HG02571 (cell line): ENCODE results near the gene MALL.
"Not testable (repeated sequence)": the region's sequence is repeated elsewhere in the genome, so short reads cannot be mapped to it uniquely, and the experiment has no call there.

Source experiments
- ATAC-seq: cut with Tn5 transposase; IDR thresholded peaks from one replicate; pipeline ENCODE4 v1.9.1; 2021; ENCODE audit warnings: mild to moderate bottlenecking, moderate library complexity; ENCODE audit not compliant: unreplicated experiment

MALL gene

DNA sequence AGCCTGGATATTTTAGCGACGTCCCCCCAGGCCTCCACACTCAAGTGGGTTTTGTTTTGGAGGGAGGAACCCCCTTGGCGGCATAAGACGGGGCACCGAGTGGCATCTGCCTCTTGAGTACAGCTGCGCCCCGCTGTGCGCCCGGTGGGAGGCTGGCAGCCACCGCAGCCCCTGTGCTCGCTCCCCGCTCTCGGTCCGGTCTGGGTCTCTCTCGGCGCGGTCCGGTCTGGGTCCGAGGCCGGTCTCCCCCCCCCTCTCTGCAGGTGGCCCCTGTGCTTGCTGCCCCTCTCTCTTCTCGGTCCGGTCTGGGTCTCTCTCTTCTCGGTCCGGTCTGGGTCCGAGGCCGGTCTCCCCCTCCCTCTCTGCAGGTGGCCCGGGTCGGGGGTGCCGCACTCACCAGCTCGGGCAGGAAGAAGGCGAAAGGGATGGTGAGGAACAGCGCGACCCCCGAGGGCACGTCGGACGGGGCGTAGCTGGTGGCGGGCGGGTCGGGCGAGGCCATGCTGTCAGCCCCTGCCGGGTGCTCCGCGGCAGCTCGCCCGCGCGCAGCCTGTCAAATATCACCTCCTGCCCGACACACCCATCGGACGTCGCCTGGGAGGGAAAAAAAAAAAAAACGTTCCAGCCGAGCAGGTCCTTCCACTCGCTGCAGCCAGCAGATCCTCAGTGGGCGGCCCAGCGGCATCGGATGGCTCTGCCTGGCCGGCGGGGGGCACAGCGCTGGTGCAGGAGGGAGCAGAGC, at the start of gene MALL:
Gene MALL (minus strand): TSS at position 532 of the 742 bp plus-strand sequence. CDS start 30 bp downstream, at position 502.
- no peak for ATAC-seq

DNA sequence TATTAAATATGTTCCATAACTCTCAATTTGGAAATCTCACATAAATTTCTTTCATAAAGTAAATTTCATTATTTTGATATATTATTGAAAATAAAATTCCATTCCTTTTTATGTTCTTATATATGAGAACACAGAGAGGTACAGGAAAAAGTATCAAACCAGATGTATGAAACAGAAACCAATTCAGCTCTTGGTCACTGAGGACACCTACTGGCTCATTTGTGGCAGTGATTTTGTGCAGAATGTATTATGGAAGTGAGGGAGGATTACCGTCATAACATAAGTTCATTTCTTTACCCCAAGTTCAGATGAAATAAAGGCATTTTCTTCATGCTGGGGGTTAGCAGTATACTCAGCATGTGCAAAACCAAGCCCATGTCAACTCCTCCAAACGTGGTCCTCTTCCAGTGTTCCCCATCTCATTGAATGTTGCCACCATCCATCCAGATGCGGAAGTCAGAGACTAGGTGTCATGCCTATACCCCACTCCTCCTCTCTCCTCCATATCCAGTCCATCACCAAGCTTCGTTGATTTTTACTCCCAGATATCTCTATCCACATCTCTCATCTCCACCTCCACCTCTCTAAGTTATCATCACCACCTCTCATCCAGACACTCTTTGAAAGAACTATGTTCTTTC, 41.7 kb upstream of the MALL start:
- no peak for ATAC-seq

DNA sequence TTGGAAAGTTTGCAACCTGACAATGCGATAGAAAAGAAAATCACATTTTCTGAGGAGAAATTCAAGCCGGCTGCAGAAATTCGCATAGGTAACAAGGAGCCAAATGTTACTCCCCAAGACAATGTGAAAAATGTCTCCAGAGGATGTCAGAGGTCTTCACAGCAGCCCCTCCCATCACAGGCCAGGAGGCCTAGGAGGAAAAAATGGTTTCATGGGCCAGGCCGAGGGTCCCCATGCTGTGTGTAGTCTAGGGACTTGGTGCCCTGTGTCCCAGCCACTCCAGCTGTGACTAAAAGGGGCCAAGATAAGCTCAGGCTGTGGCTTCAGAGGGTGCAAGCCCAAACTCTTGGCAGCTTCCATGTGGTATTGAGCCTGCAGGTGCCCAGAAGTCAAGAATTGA, 39.2 kb upstream of the MALL start:
- ATAC-seq: not testable (repeated sequence)

DNA sequence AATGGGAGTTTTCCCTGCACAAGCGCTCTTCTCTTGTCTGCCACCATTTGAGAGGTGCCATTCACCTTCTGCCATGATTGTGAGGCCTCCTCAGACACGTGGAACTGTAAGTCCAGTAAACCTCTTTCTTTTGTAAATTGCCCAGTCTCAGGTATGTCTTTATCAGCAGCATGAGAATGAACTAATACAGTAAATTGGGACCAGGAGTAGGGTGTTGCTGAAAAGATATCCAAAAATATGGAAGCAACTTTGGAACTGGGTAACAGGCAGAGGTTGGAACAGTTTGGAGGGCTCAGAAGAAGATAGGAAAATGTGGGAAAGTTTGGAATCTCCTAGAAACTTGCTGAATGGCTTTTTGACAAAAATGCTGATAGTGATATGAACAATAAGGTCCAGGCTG, 38.6 kb upstream of the MALL start:
- not testable (repeated sequence) for ATAC-seq

DNA sequence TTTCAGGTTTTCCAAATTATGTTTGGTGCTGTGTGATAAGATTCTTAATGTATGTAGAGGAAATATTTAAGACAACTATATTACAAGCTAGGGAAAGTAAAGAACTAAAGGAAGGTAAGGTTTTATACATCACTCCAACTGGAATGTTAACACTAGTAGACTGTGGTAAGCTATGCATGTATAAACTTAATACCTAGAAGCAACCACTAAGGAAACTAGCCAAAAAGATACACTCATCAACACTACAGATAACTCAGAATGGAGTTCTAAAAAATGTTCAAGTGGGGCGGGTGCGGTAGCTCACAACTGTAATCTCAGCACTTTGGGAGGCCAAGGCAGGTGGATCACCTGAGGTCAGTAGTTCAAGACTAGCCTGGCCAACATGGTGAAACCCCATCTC, 37.8 kb upstream of the MALL start:
- no peak for ATAC-seq

DNA sequence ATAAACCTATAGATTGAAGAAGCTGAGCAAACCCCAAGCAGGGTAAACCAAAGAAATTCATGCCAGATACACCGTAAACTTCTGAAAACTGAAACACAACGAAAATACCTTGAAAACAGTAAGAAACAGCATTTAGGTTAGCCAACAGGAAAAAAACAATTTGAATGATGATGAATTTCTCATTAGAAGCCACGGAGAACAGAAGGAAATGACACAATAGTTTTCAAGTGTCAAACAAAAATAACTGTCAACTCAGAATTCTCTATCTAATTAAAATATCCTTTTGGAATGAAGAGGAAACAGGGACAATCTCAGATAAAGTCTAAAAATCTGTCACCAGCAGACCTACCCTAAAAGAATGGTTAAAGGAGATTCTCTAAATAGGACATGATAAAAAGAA, 37.3 kb upstream of the MALL start:
- ATAC-seq: no peak

DNA sequence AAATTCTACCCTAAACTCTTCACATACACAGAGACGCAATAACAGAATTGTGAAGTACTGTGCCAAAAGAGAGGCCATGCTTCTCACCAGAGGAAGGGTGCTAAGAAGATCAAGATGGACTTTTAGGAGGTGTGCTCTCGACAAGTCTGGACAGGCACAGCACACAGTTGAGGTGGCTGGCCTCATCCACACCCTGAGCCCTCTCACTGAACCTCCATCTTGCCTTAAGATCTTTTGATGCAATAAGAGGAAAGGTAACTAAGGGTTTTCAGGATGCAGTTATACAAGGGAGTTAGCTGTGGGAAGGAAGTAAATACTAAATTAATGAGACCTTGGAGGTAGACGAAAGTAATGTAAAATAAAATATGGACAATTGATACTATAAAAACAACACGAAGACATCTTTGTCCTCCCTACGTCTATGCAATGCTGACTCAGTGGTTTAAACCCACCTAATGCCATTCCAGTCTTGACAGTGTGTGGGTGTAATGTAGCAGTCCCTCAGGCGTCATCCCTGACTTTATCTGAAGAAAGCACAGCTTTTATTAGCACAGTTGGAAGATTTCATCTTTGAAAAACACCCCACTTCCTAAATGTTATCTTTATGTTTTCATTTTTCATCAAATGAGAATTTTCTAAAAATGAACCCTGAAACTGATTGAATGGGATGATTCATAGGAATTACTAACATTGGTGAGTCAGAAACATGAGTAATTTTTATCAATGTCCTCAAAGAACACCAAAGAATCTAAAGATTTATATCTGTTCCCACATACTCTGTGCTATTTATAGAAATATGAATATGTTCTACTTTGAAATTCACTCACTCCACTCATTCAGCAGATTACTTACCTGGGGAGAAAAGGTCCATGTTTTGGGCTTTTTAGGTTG, 34.0 kb upstream of the MALL start:
- no peak for ATAC-seq

DNA sequence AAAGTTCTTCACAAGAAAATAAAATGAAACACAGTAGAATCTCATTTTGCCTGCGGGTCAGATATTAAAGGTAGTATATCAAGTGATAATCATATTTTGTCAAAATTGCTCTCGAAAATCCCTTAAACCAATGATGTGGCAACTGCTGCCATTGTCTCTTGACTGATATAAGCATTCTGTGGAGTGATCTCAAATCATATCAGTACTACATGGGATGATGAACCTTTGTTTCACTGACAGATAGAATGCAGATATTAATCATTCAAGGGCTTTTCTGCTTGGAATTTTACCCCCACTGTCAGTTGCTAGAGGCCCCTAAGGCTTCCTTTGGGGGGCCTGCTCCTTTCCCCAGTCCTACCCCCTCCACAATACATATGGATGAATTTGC, 31.3 kb upstream of the MALL start:
- no peak for ATAC-seq

DNA sequence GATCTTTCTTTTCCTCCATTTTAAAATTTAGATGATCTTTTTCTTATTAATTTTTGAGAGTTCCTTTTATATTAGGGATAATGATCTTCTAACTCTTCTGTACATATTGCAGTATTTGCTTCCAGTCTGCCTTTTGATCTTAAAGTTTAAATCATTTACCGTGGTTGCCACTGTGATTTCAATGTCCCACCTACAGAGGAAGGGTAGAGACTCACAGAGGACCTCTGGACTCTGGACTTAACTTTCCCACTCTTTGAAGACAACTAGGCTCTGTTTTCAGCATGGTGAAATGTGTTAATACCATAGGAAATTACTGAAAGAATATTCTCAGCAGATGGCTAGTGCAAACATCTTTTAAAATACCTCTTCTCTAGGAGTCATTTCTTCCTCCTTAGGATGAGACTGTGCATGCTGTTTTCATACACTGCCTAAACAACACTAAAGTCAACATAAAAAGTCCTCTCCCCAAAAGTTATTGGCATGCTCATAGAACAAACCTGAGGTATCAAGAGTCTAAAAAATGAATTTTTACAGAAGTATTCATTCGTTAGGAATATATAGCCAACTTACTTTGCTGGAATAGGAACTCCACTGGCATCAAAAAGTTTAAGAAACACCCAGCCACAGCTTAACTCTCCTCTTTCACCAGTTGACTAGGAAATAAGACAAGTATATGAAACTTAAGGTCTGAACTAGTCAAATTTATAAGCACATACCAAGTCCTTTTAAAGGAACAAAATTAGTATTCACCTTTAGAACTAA, 30.7 kb upstream of the MALL start:
- ATAC-seq: no peak

DNA sequence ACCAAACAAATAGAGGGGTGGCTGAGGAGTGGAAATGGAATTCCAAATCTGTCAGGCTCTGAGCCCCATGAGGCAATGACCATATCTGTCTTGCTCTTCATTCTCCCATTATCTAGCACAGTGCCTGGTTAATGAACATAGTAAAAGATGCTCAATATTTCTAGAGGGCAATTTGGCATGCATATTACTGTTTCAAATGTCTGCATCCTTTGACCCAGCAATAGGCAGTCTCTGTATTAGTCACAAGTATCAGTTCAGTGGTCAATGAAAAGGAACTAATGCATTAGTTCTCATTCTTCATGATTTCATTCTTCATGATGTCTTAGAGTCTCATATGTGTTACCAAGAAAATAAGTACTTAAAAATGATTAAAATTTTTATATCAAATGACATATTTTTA, 28.4 kb upstream of the MALL start:
- ATAC-seq: no peak

DNA sequence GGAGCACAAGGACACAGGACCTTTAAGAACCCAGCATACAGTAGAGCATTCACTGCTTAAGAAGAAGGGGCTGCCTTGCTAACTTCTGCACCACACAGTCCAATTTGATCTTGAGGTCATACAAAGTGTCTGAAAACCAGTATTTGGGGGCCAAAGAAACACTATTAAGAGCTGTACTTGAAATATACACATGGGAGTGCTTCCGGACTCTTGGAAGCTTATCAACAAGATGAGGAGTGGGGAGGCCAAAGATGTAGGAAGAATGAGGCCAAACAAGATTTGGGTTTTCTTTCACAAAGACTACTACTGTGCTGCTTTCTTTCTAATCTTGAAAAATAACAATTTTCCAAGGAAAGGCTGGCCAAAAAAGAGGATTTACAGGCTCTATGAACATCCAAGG, 24.8 kb upstream of the MALL start:
- ATAC-seq: no peak

DNA sequence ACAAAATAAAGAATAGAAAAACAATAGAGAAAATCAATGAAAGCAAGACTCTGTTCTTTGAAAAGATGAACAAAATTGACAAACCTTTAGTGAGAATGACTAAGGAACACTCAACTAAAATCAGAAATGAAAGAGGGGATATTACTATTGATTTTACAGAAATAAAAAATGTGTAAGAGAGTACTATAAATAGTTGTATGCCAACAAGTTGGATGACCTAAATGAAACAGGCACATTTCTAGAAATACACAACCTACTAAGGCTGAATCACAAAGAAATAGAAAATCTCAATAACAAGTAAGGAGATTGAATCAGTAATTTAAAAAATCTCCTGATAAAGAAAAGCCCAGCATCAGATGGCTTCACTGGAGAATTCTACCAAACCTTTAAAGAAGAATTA, 18.4 kb upstream of the MALL start:
- no peak for ATAC-seq

DNA sequence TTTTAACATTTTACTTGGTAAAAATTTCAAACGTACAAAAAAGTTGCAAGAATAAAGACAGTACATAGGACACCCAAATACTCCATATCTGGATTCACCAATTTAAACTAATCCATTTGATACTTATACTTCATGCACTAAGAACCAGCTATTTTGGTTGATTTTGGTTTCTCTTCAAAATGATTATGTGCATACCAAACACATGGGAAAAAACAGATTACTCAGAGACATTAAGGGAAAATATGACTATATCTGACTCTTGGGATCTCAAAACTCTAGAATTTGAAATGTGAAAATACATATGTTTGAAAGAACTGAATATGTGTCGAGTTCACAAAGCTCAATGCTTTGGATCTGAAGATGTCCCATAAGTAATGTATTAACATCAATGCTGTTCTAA, 15.5 kb upstream of the MALL start:
- ATAC-seq: no peak

DNA sequence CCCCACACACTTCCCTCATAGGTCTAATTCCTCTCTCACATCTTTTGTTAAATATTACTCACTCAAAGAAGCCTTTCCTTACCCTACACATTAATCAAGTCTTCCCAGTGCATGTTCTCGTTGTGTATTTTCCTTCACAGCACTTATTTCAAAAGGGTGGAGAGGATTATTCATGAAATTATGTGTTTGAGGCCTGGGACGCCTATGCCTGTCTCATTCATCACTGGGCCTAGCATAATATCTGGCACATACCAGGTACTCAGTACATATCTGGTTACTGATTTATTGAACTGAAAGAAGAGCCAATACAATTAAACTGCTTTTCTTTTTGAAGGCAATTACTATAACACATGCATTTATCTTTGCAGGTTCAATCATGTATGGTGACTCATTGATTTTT, 15.1 kb upstream of the MALL start:
- ATAC-seq: no peak

DNA sequence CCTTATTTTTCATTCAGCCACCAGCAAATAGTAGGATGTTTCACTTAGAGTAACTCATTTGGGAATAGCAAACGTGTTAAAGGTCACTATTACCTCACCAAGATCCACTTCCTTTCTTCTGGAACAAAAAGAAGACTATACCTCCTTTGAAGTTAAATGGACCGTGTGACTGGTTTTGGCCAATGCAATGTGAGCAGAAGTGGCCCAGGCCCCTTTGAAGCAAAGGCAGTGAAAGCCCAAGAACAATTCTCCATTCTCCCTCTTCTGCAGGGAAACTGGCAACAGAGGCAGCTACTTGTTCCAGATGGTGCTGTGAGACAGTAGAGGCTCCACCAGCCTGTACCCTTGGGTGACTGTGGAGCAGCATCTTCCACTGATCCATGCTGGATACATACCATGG, 11.3 kb upstream of the MALL start:
- no peak for ATAC-seq

DNA sequence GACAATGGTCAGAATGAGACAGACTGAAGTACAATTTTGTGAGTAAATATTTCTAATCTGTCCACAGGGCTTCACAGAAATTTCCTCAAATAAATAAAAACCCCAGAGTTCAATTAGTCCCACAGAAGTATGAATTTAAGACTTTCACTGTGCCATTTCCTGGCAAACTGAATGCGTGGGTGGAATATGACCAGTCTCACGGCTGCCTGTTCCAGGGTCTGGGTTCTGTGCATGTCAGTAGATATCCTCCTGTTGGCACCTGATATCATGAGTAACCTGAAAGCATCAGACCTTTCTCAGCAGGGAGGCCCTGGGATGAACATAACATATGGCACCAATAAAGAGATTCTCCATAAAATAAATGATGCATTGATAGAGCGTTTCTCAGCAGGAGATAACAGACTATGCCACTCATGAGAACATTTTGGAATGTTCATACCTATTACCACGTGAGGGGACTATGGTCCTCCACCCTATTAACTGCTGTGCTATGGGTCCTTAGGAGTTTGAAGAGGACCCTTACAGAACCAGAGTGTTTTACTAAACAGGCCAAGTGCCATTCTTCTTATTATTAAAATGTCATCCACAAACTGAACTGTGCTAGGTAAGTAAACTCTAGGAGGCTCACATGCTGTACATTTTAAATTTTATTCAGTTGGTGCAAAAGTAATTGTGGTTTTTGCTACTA, 10.6 kb upstream of the MALL start:
- no peak for ATAC-seq

DNA sequence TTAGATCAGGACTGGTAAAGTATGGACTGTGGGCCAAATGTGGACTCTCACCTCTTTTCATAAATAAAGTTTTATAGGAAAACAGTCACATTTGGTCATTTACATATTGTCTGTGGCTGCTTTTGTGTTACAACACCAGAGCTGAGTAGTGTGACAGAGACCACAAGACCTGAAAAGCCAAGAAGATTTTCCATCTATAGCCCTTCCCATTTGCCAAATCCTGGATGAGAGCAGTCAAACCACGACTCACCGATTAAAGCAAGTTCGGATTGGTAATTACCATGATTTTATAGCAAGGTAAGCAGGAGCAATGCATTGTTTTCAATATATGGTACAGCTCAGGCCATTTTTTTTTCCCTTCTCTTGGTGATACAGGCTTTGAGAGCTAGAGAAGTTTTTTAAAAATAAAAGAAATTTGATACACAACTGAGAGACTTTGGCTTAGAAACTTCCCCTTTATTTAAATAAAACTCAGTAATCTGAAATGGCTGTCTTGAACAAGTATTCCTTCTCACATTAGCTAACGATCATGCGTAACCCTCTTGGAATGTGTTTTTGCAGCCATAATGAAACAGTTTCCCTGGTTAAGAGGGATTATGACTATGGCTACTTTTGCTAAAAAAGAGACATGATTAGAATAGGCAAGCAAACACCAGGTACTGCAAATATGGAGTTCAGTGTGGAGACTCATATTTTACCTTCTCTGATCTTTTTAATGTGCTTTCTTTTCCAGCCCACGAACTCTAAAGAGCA, 9.5 kb upstream of the MALL start:
- no peak for ATAC-seq

DNA sequence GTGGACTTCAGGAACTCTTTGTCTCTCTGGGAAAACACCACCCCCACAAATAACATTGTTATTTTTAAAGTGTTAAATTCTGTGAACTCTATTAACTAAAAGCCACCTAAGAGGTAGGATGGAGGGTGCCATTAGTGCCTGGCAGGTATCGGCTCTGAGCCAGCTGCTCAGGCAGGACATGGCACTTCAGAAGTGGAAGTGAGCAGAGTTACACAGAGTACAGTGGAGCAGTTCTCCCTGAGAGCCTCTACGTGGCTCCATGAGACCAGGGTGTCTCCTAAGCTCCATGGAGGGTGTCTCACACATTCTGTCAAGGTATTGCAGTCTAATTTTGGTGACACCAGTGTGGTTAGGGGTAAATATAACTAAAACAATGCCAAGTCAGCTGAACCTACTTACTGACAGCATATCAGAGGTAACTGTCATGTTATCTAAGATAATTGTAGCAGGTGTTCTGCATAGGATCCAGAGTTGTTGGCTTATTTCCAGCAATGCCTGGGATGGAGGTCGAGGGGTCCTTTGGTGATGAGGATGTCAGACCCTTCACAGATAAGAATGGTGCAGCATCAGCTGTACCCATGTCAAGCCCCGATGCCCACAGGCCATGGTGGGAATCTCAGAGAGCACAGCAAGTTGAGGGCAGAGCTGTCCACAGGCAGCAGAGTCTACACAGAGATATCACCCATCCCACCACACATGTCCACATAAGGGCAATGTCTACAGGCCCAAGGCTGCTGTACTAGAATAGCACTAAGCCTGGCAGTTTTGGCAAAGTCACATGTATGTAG, 8.6 kb upstream of the MALL start:
- ATAC-seq: no peak

DNA sequence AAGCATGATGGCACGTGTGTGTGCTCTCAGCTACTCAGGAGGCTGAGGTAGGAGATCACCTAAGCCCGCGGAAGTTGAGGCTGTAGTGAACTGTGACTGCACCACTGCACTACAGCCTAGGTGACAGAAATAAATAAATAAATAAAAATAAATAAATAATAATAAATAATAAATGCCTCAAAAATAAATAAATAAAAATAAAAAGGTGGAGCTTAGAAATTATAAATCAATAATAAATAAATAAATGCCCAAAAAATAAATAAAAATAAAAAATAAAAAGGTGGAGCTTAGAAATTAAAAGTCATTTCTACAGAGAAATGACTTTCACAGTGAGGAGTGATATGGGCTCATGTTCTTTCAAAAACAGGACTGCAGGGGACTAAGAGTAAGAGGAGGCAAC, 6.0 kb upstream of the MALL start:
- ATAC-seq: no peak
